Measurements from ENCODE around the gene LDLRAD3.
"Not testable (repeated sequence)": the region's sequence is repeated elsewhere in the genome, so short reads cannot be mapped to it uniquely, and the experiment has no call there.

The LDLRAD3 gene

GRCh38 chr11:35998634-35999033 is 54.8 kb downstream of the LDLRAD3 start:
- DNase-seq: no peak

- DNase-seq: no peak
Measured at GRCh38 chr11:36000616-36001190, 56.8 kb downstream of the LDLRAD3 start.

- no peak for DNase-seq
Measured at GRCh38 chr11:36002196-36002595, 58.3 kb downstream of the LDLRAD3 start.

- no peak for DNase-seq
Measured at GRCh38 chr11:36002796-36003195, 58.9 kb downstream of the LDLRAD3 start.

GRCh38 chr11:36006556-36006955 is 62.7 kb downstream of the LDLRAD3 start:
- no peak for DNase-seq

GRCh38 chr11:36007127-36007655 is 63.3 kb downstream of the LDLRAD3 start:
- DNase-seq: no peak

GRCh38 chr11:36008584-36008983 is 64.7 kb downstream of the LDLRAD3 start:
- no peak for DNase-seq

GRCh38 chr11:36009473-36009872 is 65.6 kb downstream of the LDLRAD3 start:
- no peak for DNase-seq

- no peak for DNase-seq
Measured at GRCh38 chr11:36010010-36010740, 66.3 kb downstream of the LDLRAD3 start.

GRCh38 chr11:36011574-36011973 is 67.7 kb downstream of the LDLRAD3 start:
- DNase-seq: no peak

GRCh38 chr11:36012455-36012854 is 68.6 kb downstream of the LDLRAD3 start:
- DNase-seq: no peak

- DNase-seq: no peak
Measured at GRCh38 chr11:36012979-36013378, 69.1 kb downstream of the LDLRAD3 start.

- not testable (repeated sequence) for DNase-seq
Measured at GRCh38 chr11:36013446-36013845, 69.6 kb downstream of the LDLRAD3 start.

- DNase-seq: no peak
Measured at GRCh38 chr11:36013950-36014897, 70.4 kb downstream of the LDLRAD3 start.

GRCh38 chr11:36014898-36015665 is 71.2 kb downstream of the LDLRAD3 start:
- no peak for DNase-seq

- no peak for DNase-seq
Measured at GRCh38 chr11:36015799-36016198, 71.9 kb downstream of the LDLRAD3 start.

- no peak for DNase-seq
Measured at GRCh38 chr11:36016263-36016662, 72.4 kb downstream of the LDLRAD3 start.

GRCh38 chr11:36016709-36017108 is 72.8 kb downstream of the LDLRAD3 start:
- no peak for DNase-seq

GRCh38 chr11:36019005-36019596 is 75.2 kb downstream of the LDLRAD3 start:
- no peak for DNase-seq

GRCh38 chr11:36019722-36020121 is 75.9 kb downstream of the LDLRAD3 start:
- no peak for DNase-seq

- no peak for DNase-seq
Measured at GRCh38 chr11:36022882-36023281, 79.0 kb downstream of the LDLRAD3 start.

GRCh38 chr11:36023922-36024321 is 80.1 kb downstream of the LDLRAD3 start:
- no peak for DNase-seq
